PC-9 (cell line): ENCODE measurements around the gene TMA7.

Source experiments
- EZH2 ChIP-seq: fragments of 200-600 bp; sonication (generic); IDR thresholded peaks from 2 replicates; pipeline ENCODE4 v1.8.0; 2017; ENCODE audit warnings: antibody characterized with exemption, low read depth
- TF ChIP-seq, protein P1 (sequence below): fragments of 200-600 bp; sonication (generic); conservative IDR thresholded peaks from 2 replicates; pipeline ENCODE4 v1.6.1; 2017; ENCODE audit warnings: mixed run types, antibody characterized with exemption, mild to moderate bottlenecking, moderate library complexity

DNA sequence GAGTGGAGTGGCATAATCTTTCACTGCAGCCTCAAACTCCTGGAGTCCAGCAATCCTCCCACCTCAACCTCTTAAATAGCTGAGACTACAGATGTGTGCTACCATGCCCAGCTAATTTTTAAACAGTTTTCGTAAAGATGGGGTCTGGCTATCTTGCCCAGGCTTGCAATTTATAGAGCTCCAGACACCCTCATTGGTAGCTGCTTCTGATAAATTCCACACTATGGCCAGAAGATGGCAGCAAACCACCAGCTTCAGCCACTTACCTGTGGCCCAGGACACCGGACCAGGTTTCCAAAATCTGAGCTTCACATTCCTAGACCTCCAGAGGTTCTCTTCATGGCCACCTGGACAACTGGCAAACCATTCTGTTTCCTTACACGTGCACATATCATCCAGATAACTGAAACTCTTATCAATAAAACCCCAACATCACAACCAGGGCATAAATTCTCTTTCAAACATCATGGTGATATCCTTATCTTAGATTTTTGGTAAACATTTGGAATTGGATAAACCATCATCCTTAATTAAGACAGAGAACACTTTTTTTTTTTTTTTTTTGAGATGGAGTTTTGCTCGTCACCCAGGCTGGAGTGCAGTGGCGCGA lies 39.1 kb upstream of the TMA7 start:
- TF ChIP-seq, protein P1, sequence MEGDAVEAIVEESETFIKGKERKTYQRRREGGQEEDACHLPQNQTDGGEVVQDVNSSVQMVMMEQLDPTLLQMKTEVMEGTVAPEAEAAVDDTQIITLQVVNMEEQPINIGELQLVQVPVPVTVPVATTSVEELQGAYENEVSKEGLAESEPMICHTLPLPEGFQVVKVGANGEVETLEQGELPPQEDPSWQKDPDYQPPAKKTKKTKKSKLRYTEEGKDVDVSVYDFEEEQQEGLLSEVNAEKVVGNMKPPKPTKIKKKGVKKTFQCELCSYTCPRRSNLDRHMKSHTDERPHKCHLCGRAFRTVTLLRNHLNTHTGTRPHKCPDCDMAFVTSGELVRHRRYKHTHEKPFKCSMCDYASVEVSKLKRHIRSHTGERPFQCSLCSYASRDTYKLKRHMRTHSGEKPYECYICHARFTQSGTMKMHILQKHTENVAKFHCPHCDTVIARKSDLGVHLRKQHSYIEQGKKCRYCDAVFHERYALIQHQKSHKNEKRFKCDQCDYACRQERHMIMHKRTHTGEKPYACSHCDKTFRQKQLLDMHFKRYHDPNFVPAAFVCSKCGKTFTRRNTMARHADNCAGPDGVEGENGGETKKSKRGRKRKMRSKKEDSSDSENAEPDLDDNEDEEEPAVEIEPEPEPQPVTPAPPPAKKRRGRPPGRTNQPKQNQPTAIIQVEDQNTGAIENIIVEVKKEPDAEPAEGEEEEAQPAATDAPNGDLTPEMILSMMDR: peak; percentile 82
- no peak for TF ChIP-seq EZH2
